H9 (cell line): ENCODE results near the gene COL27A1. TPM values are rescaled to one million over a fixed set of nuclear protein-coding genes. Genes with fewer than 3 reads are reported as not detected.

Experiments used
- DNase-seq: peaks from one replicate; pipeline ENCODE4 v3.0.0-alpha.2; 2017
- H2AFZ ChIP-seq: one replicate; pipeline ENCODE4 v1.6.1; 2013; ENCODE audit warnings: mild to moderate bottlenecking, low read length, control low read depth, moderate library complexity
- H2AK5ac ChIP-seq: 2 replicates; pipeline ENCODE4 v1.6.1; 2013; ENCODE audit warnings: low read length, control low read depth, mixed read lengths; ENCODE audit not compliant: insufficient read length
- H2BK120ac ChIP-seq: one replicate; pipeline ENCODE4 v1.6.1; 2013; ENCODE audit warnings: low read depth, mild to moderate bottlenecking, low read length, control low read depth, inconsistent platforms; ENCODE audit not compliant: poor library complexity, severe bottlenecking
- H2BK12ac ChIP-seq: 2 replicates; pipeline ENCODE4 v1.6.1; 2013; ENCODE audit warnings: low read length, control low read depth, mixed read lengths, low read depth; ENCODE audit not compliant: insufficient read length
- H2BK15ac ChIP-seq: 2 replicates; pipeline ENCODE4 v1.6.1; 2013; ENCODE audit warnings: low read depth, low read length, control low read depth
- H2BK20ac ChIP-seq: one replicate; pipeline ENCODE4 v1.6.1; 2013; ENCODE audit warnings: low read depth, mild to moderate bottlenecking, low read length, control low read depth, inconsistent platforms; ENCODE audit not compliant: poor library complexity, severe bottlenecking
- H2BK5ac ChIP-seq: 2 replicates; pipeline ENCODE4 v1.6.1; 2013; ENCODE audit warnings: low read length, control low read depth, mixed read lengths; ENCODE audit not compliant: insufficient read length
- H3K14ac ChIP-seq: 2 replicates; pipeline ENCODE4 v1.6.1; 2013; ENCODE audit warnings: low read length, control low read depth; ENCODE audit not compliant: insufficient read depth
- H3K18ac ChIP-seq: 2 replicates; pipeline ENCODE4 v1.6.1; 2013; ENCODE audit warnings: low read depth, mild to moderate bottlenecking, mixed read lengths, low read length, control low read depth; ENCODE audit not compliant: insufficient read length
- H3K23ac ChIP-seq: 2 replicates; pipeline ENCODE4 v1.6.1; 2013; ENCODE audit warnings: low read length, control low read depth, mixed read lengths, low read depth; ENCODE audit not compliant: insufficient read length
- H3K23me2 ChIP-seq: 2 replicates; pipeline ENCODE4 v1.6.1; 2013; ENCODE audit warnings: low read depth, mild to moderate bottlenecking, mixed read lengths, low read length, control low read depth; ENCODE audit not compliant: insufficient read length, poor library complexity, severe bottlenecking
- H3K27ac ChIP-seq: 2 replicates; pipeline ENCODE4 v1.5.1; 2013; ENCODE audit warnings: low read length, control low read depth, mixed read lengths, low read depth; ENCODE audit not compliant: insufficient read length
- H3K27me3 ChIP-seq: 2 replicates; pipeline ENCODE4 v1.6.1; 2013; ENCODE audit warnings: low read length, control low read depth, inconsistent platforms; ENCODE audit not compliant: insufficient read depth
- H3K4ac ChIP-seq: 2 replicates; pipeline ENCODE4 v1.6.1; 2013; ENCODE audit warnings: low read depth, mild to moderate bottlenecking, control low read depth, inconsistent platforms, low read length, moderate library complexity
- H3K4me1 ChIP-seq: 2 replicates; pipeline ENCODE4 v1.6.1; 2013; ENCODE audit warnings: low read length, control low read depth, inconsistent platforms; ENCODE audit not compliant: insufficient read depth
- H3K4me2 ChIP-seq: 2 replicates; pipeline ENCODE4 v1.6.1; 2013; ENCODE audit warnings: low read length, control low read depth, mixed read lengths; ENCODE audit not compliant: insufficient read length, insufficient read depth
- H3K56ac ChIP-seq: 2 replicates; pipeline ENCODE4 v1.6.1; 2013; ENCODE audit warnings: low read depth, mild to moderate bottlenecking, mixed read lengths, low read length, control low read depth; ENCODE audit not compliant: insufficient read length
- H3K79me1 ChIP-seq: 2 replicates; pipeline ENCODE4 v1.6.1; 2013; ENCODE audit warnings: low read depth, mild to moderate bottlenecking, moderate library complexity, low read length, control low read depth, inconsistent platforms; ENCODE audit not compliant: insufficient read depth, poor library complexity, severe bottlenecking
- H3K79me2 ChIP-seq: 2 replicates; pipeline ENCODE4 v1.6.1; 2013; ENCODE audit warnings: low read length, control low read depth, inconsistent platforms; ENCODE audit not compliant: insufficient read depth
- H3K9ac ChIP-seq: 2 replicates; pipeline ENCODE4 v1.6.1; 2013; ENCODE audit warnings: low read length, control low read depth, mixed read lengths; ENCODE audit not compliant: insufficient read length; ENCODE audit errors: extremely low read depth
- H3K9me3 ChIP-seq: one replicate; pipeline ENCODE4 v1.6.1; 2013; ENCODE audit warnings: low read depth, low read length, inconsistent platforms; ENCODE audit not compliant: control insufficient read depth
- H3T11ph ChIP-seq: one replicate; pipeline ENCODE4 v1.6.1; 2013; ENCODE audit warnings: mild to moderate bottlenecking, low read length, control low read depth, inconsistent platforms
- H4K20me1 ChIP-seq: one replicate; pipeline ENCODE4 v1.6.1; 2013; ENCODE audit not compliant: control insufficient read depth, insufficient read length, insufficient read depth
- H4K5ac ChIP-seq: 2 replicates; pipeline ENCODE4 v1.6.1; 2013; ENCODE audit warnings: low read depth, mild to moderate bottlenecking, mixed read lengths, low read length, control low read depth; ENCODE audit not compliant: insufficient read length
- H4K8ac ChIP-seq: replicated peaks from 2 replicates; pipeline ENCODE4 v1.6.1; 2013; ENCODE audit warnings: low read length, control low read depth, mixed read lengths, low read depth; ENCODE audit not compliant: insufficient read length
- H4K91ac ChIP-seq: 2 replicates; pipeline ENCODE4 v1.6.1; 2013; ENCODE audit warnings: low read depth, mild to moderate bottlenecking, moderate library complexity, mixed read lengths, low read length, control low read depth; ENCODE audit not compliant: insufficient read length
- H3K27ac Mint-ChIP-seq, 3 experiments: 2 replicates in 2 of 3; 3 replicates in 1 of 3; pipeline ENCODE4 v1.8.0; 2020 to 2021; ENCODE audit warnings: mixed read lengths in 3 of 3, mild to moderate bottlenecking in 1 of 3, moderate library complexity in 1 of 3
- H3K27me3 Mint-ChIP-seq: 2 replicates; pipeline ENCODE4 v1.8.0; 2021; ENCODE audit warnings: low read depth, mild to moderate bottlenecking, moderate library complexity, mixed read lengths
- H3K36me3 Mint-ChIP-seq, 3 experiments: 2 replicates in 2 of 3; 3 replicates in 1 of 3; pipeline ENCODE4 v1.8.0; 2020 to 2021; ENCODE audit warnings: low read depth in 3 of 3, mixed read lengths in 3 of 3; ENCODE audit not compliant: insufficient read depth in 1 of 3
- H3K4me1 Mint-ChIP-seq, 2 experiments: 2 replicates each; pipeline ENCODE4 v1.8.0; 2020; ENCODE audit warnings: mixed read lengths in 2 of 2
- H3K4me3 Mint-ChIP-seq, 2 experiments: 2 replicates in 1 of 2; 3 replicates in 1 of 2; pipeline ENCODE4 v1.8.0; 2020 to 2021; ENCODE audit warnings: mild to moderate bottlenecking in 2 of 2, mixed read lengths in 2 of 2, moderate library complexity in 1 of 2
- H3K9me3 Mint-ChIP-seq, 2 experiments: 2 replicates in 1 of 2; 3 replicates in 1 of 2; pipeline ENCODE4 v1.8.0; 2020; ENCODE audit warnings: mild to moderate bottlenecking in 2 of 2, mixed read lengths in 2 of 2, moderate library complexity in 1 of 2
- CTCF ChIP-seq: fragments of 200-600 bp; sonication (generic); conservative IDR thresholded peaks from 3 replicates; pipeline ENCODE4 v1.8.0; 2021; ENCODE audit warnings: antibody characterized with exemption, mild to moderate bottlenecking
- WGBS: extraction: QIAGEN DNeasy Blood & Tissue Kit; methylation state at CpG from one replicate; pipeline ENCODE4 v1.1.7; 2013; ENCODE audit warnings: missing lambda C conversion rate, low lambda C conversion rate, mixed read lengths; ENCODE audit not compliant: insufficient read length; ENCODE audit errors: extremely low coverage; 5-methylcytosine and 5-hydroxymethylcytosine counted together
- total RNA-seq: library from RNA; stranded (reverse); gene quantifications from 2 replicates; pipeline ENCODE4 v1.2.1, GENCODE V29; 2021

The COL27A1 gene
- total RNA-seq, 1 experiment from 2014 or later = 17.9 TPM

GRCh38 chr9:114238472-114238871 lies 83.1 kb downstream of the COL27A1 start:
- no peak for DNase-seq
- Mint-ChIP-seq H3K4me1 (peaks cover 10 to 26% of the 10 kb centered on the region in 2 experiments), H3K27me3 (no peaks in the 10 kb centered on the region; the same call in 1 of the 2 replicates), H3K27ac (no peak overlapping the region; a peak in 1 of 7 replicates), H3K4me3 (no peak overlapping the region), H3K36me3 (peaks cover 0 to 12% (median 0%) of the 10 kb centered on the region in 3 experiments; a peak in 1 of 7 replicates), H3K9me3 (no peaks in the 10 kb centered on the region)
- Histone ChIP-seq H4K5ac (no peak overlapping the region), H3K23me2 (no peaks in the 10 kb centered on the region), H2BK15ac (no peak overlapping the region), H2AFZ (no peak overlapping the region), H3K14ac (no peak overlapping the region), H3K4ac (no peak overlapping the region), H3K23ac (no peak overlapping the region), H3K9ac (no peak overlapping the region), H4K91ac (no peak overlapping the region), H4K8ac (no peak overlapping the region), H2BK20ac (no peak overlapping the region), H4K20me1 (no peaks in the 10 kb centered on the region), H3K79me2 (no peaks in the 10 kb centered on the region), H3K27ac (no peak overlapping the region), H2AK5ac (no peak overlapping the region), H2BK120ac (no peak overlapping the region), H3T11ph (no peak overlapping the region), H3K79me1 (no peaks in the 10 kb centered on the region), H3K4me2 (no peak overlapping the region), H3K27me3 (no peaks in the 10 kb centered on the region), H2BK12ac (no peak overlapping the region), H3K18ac (no peak overlapping the region), H3K56ac (no peak overlapping the region), H2BK5ac (no peak overlapping the region), H3K9me3 (no peaks in the 10 kb centered on the region), H3K4me1 (no peaks in the 10 kb centered on the region; the same call in 1 of the 2 replicates)
- no CpG with 5 or more reads among the region's 8 CpGs for WGBS
- no peak for TF ChIP-seq CTCF
